ENCODE measurements around the gene CCDC179. TPM values are rescaled to one million over a fixed set of nuclear protein-coding genes. Genes with fewer than 3 reads are reported as not detected.

The CCDC179 gene
- not detected for total RNA-seq

- no peaks in the 10 kb centered on the region for H3K9me3 Mint-ChIP-seq
- H3K27me3 Mint-ChIP-seq: no peaks in the 10 kb centered on the region
- H3K4me1 Mint-ChIP-seq: no peaks in the 10 kb centered on the region
- no peak for ATAC-seq (replicated peaks)
- no peaks in the 10 kb centered on the region for H3K36me3 Mint-ChIP-seq (ENCODE audit: low read depth)
- no peak within 1 kb of the TSS for H3K27ac Mint-ChIP-seq
- no peak within 1 kb of the TSS for H3K4me3 Mint-ChIP-seq
Observed at GRCh38 chr11:22860241-22860640, at the start of gene CCDC179. Gene CCDC179 (minus strand): TSS chr11:22860474. CDS start chr11:22860421, 53 bp downstream.

- Mint-ChIP-seq H3K9me3 (peaks cover 12% of the 10 kb centered on the region), H3K27ac (no peak overlapping the region), H3K36me3 (ENCODE audit: low read depth) (no peaks in the 10 kb centered on the region), H3K4me3 (no peak overlapping the region), H3K4me1 (no peaks in the 10 kb centered on the region), H3K27me3 (no peaks in the 10 kb centered on the region)
- no peak for ATAC-seq (replicated peaks)
Observed at GRCh38 chr11:22903782-22904181, 43.5 kb upstream of the CCDC179 start.

- no peak for ATAC-seq (replicated peaks)
- Mint-ChIP-seq H3K27me3 (no peaks in the 10 kb centered on the region), H3K27ac (no peak overlapping the region), H3K4me1 (no peaks in the 10 kb centered on the region), H3K36me3 (ENCODE audit: low read depth) (no peaks in the 10 kb centered on the region), H3K4me3 (no peak overlapping the region), H3K9me3 (peaks cover 6% of the 10 kb centered on the region)
Observed at GRCh38 chr11:22901603-22902002, 41.3 kb upstream of the CCDC179 start.

- Mint-ChIP-seq H3K9me3 (peaks cover 4% of the 10 kb centered on the region), H3K27me3 (no peaks in the 10 kb centered on the region), H3K4me1 (no peaks in the 10 kb centered on the region), H3K27ac (no peak overlapping the region), H3K36me3 (ENCODE audit: low read depth) (no peaks in the 10 kb centered on the region), H3K4me3 (no peak overlapping the region)
- ATAC-seq (replicated peaks): no peak
Observed at GRCh38 chr11:22900764-22901486, 40.7 kb upstream of the CCDC179 start.

- Mint-ChIP-seq H3K36me3 (ENCODE audit: low read depth) (no peaks in the 10 kb centered on the region), H3K9me3 (peaks cover 3% of the 10 kb centered on the region), H3K27ac (no peak overlapping the region), H3K27me3 (no peaks in the 10 kb centered on the region), H3K4me1 (no peaks in the 10 kb centered on the region), H3K4me3 (no peak overlapping the region)
- no peak for ATAC-seq (replicated peaks)
Observed at GRCh38 chr11:22898036-22898435, 37.8 kb upstream of the CCDC179 start.

- no peak for ATAC-seq (replicated peaks)
- Mint-ChIP-seq H3K9me3 (peaks cover 3% of the 10 kb centered on the region), H3K4me3 (no peak overlapping the region), H3K4me1 (no peaks in the 10 kb centered on the region), H3K36me3 (ENCODE audit: low read depth) (peaks cover 1% of the 10 kb centered on the region), H3K27me3 (no peaks in the 10 kb centered on the region), H3K27ac (no peak overlapping the region)
Observed at GRCh38 chr11:22890227-22890626, 30.0 kb upstream of the CCDC179 start.

- H3K4me3 Mint-ChIP-seq: no peak overlapping the region
- H3K9me3 Mint-ChIP-seq: no peaks in the 10 kb centered on the region
- peaks cover 6% of the 10 kb centered on the region for H3K36me3 Mint-ChIP-seq (ENCODE audit: low read depth)
- no peak for ATAC-seq (replicated peaks)
- H3K27ac Mint-ChIP-seq: no peak overlapping the region
- H3K27me3 Mint-ChIP-seq: no peaks in the 10 kb centered on the region
- no peaks in the 10 kb centered on the region for H3K4me1 Mint-ChIP-seq
Observed at GRCh38 chr11:22884217-22884616, 23.9 kb upstream of the CCDC179 start.

GRCh38 chr11:22879630-22880029 is 19.4 kb upstream of the CCDC179 start:
- no peaks in the 10 kb centered on the region for H3K27me3 Mint-ChIP-seq

GRCh38 chr11:22878604-22879003 is 18.3 kb upstream of the CCDC179 start:
- ATAC-seq (replicated peaks): no peak
- no peak overlapping the region for H3K4me3 Mint-ChIP-seq
- H3K27me3 Mint-ChIP-seq: no peaks in the 10 kb centered on the region
- H3K36me3 Mint-ChIP-seq (ENCODE audit: low read depth): no peaks in the 10 kb centered on the region
- no peaks in the 10 kb centered on the region for H3K9me3 Mint-ChIP-seq
- no peak overlapping the region for H3K27ac Mint-ChIP-seq
- no peaks in the 10 kb centered on the region for H3K4me1 Mint-ChIP-seq

More at GRCh38 chr11:22879630-22880029, 19.4 kb upstream of the CCDC179 start:
- Mint-ChIP-seq H3K27ac (no peak overlapping the region), H3K9me3 (no peaks in the 10 kb centered on the region), H3K36me3 (ENCODE audit: low read depth) (no peaks in the 10 kb centered on the region), H3K4me1 (no peaks in the 10 kb centered on the region), H3K4me3 (no peak overlapping the region)
- no peak for ATAC-seq (replicated peaks)

- H3K27ac Mint-ChIP-seq: no peak overlapping the region
- no peaks in the 10 kb centered on the region for H3K36me3 Mint-ChIP-seq (ENCODE audit: low read depth)
- no peaks in the 10 kb centered on the region for H3K9me3 Mint-ChIP-seq
- no peak overlapping the region for H3K4me3 Mint-ChIP-seq
- ATAC-seq (replicated peaks): no peak
- no peaks in the 10 kb centered on the region for H3K27me3 Mint-ChIP-seq
- no peaks in the 10 kb centered on the region for H3K4me1 Mint-ChIP-seq
Observed at GRCh38 chr11:22878039-22878438, 17.8 kb upstream of the CCDC179 start.

- peak; percentile 81 for ATAC-seq (replicated peaks)
- no peaks in the 10 kb centered on the region for H3K27me3 Mint-ChIP-seq
- H3K4me1 Mint-ChIP-seq: no peaks in the 10 kb centered on the region
- H3K9me3 Mint-ChIP-seq: no peaks in the 10 kb centered on the region
- no peak overlapping the region for H3K27ac Mint-ChIP-seq
- no peaks in the 10 kb centered on the region for H3K36me3 Mint-ChIP-seq (ENCODE audit: low read depth)
- H3K4me3 Mint-ChIP-seq: no peak overlapping the region
Observed at GRCh38 chr11:22875869-22876473, 15.7 kb upstream of the CCDC179 start.

- Mint-ChIP-seq H3K4me1 (no peaks in the 10 kb centered on the region), H3K4me3 (no peak overlapping the region), H3K27ac (no peak overlapping the region), H3K9me3 (no peaks in the 10 kb centered on the region), H3K36me3 (ENCODE audit: low read depth) (no peaks in the 10 kb centered on the region), H3K27me3 (no peaks in the 10 kb centered on the region)
- no peak for ATAC-seq (replicated peaks)
Observed at GRCh38 chr11:22869325-22869724, 9.1 kb upstream of the CCDC179 start.

GRCh38 chr11:22859756-22860155 is 518 bp downstream of the CCDC179 start:
- no peaks in the 10 kb centered on the region for H3K4me1 Mint-ChIP-seq
- no peaks in the 10 kb centered on the region for H3K27me3 Mint-ChIP-seq
- H3K4me3 Mint-ChIP-seq: no peak overlapping the region
- H3K36me3 Mint-ChIP-seq (ENCODE audit: low read depth): no peaks in the 10 kb centered on the region
- no peaks in the 10 kb centered on the region for H3K9me3 Mint-ChIP-seq
- H3K27ac Mint-ChIP-seq: no peak overlapping the region
- no peak for ATAC-seq (replicated peaks)

GRCh38 chr11:22851477-22851876 is 8.8 kb downstream of the CCDC179 start:
- no peaks in the 10 kb centered on the region for H3K4me1 Mint-ChIP-seq
- no peak overlapping the region for H3K4me3 Mint-ChIP-seq
- no peaks in the 10 kb centered on the region for H3K27me3 Mint-ChIP-seq
- no peaks in the 10 kb centered on the region for H3K9me3 Mint-ChIP-seq
- ATAC-seq (replicated peaks): no peak
- no peak overlapping the region for H3K27ac Mint-ChIP-seq
- no peaks in the 10 kb centered on the region for H3K36me3 Mint-ChIP-seq (ENCODE audit: low read depth)

- H3K9me3 Mint-ChIP-seq: no peaks in the 10 kb centered on the region
- no peaks in the 10 kb centered on the region for H3K27me3 Mint-ChIP-seq
- no peak overlapping the region for H3K27ac Mint-ChIP-seq
- H3K4me3 Mint-ChIP-seq: no peak overlapping the region
- no peaks in the 10 kb centered on the region for H3K4me1 Mint-ChIP-seq
- no peak for ATAC-seq (replicated peaks)
- H3K36me3 Mint-ChIP-seq (ENCODE audit: low read depth): no peaks in the 10 kb centered on the region
Observed at GRCh38 chr11:22846726-22847125, 13.5 kb downstream of the CCDC179 start.
